Natural killer cell (primary cell): ENCODE data around the gene THEMIS2. TPM values are rescaled to one million over a fixed set of nuclear protein-coding genes. Genes with fewer than 3 reads are reported as not detected.

Experiments
- ATAC-seq, 3 donors: fragments of 150-1000 bp in 2 of 3; fragments of 200-7000 bp in 1 of 3; cut with Tn5 transposase; 1 replicate in 1 of 3; 2 replicates in 2 of 3; pipeline ENCODE4 v1.10.0; 2021; ENCODE audit warnings: mild to moderate bottlenecking in 2 of 3, moderate library complexity in 2 of 3
- DNase-seq, 2 donors: peaks; one replicate each; pipeline versions ENCODE4 v3.0.0 to v3.0.0-alpha.2; 2013 to 2021; ENCODE audit warnings: mixed read lengths in 1 of 2
- H3K27ac ChIP-seq: one replicate; pipeline ENCODE4 v1.5.1; 2013; ENCODE audit warnings: mild to moderate bottlenecking, low read length
- H3K27me3 ChIP-seq: one replicate; pipeline ENCODE4 v1.6.1; 2013; ENCODE audit warnings: low read length; ENCODE audit not compliant: control insufficient read depth, insufficient read depth
- H3K36me3 ChIP-seq: one replicate; pipeline ENCODE4 v1.6.1; 2013; ENCODE audit warnings: low read length; ENCODE audit not compliant: control insufficient read depth, insufficient read depth
- H3K4me1 ChIP-seq: one replicate; pipeline ENCODE4 v1.6.1; 2013; ENCODE audit warnings: low read length; ENCODE audit not compliant: control insufficient read depth, insufficient read depth
- H3K4me3 ChIP-seq: one replicate; pipeline ENCODE4 v1.5.1; 2013; ENCODE audit warnings: low read length
- H3K9me3 ChIP-seq: one replicate; pipeline ENCODE4 v1.6.1; 2013; ENCODE audit warnings: low read length; ENCODE audit not compliant: control insufficient read depth, insufficient read depth
- H3K27ac Mint-ChIP-seq, 2 donors: one replicate each; pipeline ENCODE4 v1.8.0; 2022; ENCODE audit warnings: mild to moderate bottlenecking in 2 of 2, mixed read lengths in 2 of 2, moderate library complexity in 1 of 2
- H3K27me3 Mint-ChIP-seq, 2 donors: one replicate each; pipeline ENCODE4 v1.8.0; 2022; ENCODE audit warnings: low read depth in 2 of 2, mixed read lengths in 2 of 2
- H3K36me3 Mint-ChIP-seq: one replicate; pipeline ENCODE4 v1.8.0; 2022; ENCODE audit warnings: mixed read lengths
- H3K4me1 Mint-ChIP-seq, 2 donors: one replicate each; pipeline ENCODE4 v1.8.0; 2022; ENCODE audit warnings: mixed read lengths in 2 of 2
- H3K4me3 Mint-ChIP-seq: one replicate; pipeline ENCODE4 v1.8.0; 2022; ENCODE audit warnings: mild to moderate bottlenecking, moderate library complexity, mixed read lengths
- H3K9me3 Mint-ChIP-seq, 2 donors: one replicate each; pipeline ENCODE4 v1.8.0; 2022; ENCODE audit warnings: mixed read lengths in 2 of 2
- CTCF ChIP-seq: fragments of 200-600 bp; IDR thresholded peaks from one replicate; pipeline ENCODE4 v1.8.0; 2022; ENCODE audit warnings: antibody characterized with exemption
- WGBS: methylation state at CpG from one replicate; pipeline ENCODE4 v1.1.7; 2013; ENCODE audit warnings: missing lambda C conversion rate; ENCODE audit not compliant: insufficient coverage; 5-methylcytosine and 5-hydroxymethylcytosine counted together
- intact Hi-C: fragments of 100-400 bp; cut with micrococcal nuclease; formaldehyde crosslinking; loops from one replicate; pipeline ENCODE4 v1.14.2; 2022
- total RNA-seq, 4 donors: library from RNA; stranded (reverse); fragments of 120-200 nt in 1 of 4; gene quantifications; one replicate each; pipeline versions ENCODE4 v1.2.3 to v1.2.4, GENCODE V29; 2013 to 2022

The THEMIS2 gene
- total RNA-seq, 3 donors from 2014 or later (not counting 1 experiment from before 2014, with no cell fraction given), result 104 to 234 (median 122) TPM

DNA sequence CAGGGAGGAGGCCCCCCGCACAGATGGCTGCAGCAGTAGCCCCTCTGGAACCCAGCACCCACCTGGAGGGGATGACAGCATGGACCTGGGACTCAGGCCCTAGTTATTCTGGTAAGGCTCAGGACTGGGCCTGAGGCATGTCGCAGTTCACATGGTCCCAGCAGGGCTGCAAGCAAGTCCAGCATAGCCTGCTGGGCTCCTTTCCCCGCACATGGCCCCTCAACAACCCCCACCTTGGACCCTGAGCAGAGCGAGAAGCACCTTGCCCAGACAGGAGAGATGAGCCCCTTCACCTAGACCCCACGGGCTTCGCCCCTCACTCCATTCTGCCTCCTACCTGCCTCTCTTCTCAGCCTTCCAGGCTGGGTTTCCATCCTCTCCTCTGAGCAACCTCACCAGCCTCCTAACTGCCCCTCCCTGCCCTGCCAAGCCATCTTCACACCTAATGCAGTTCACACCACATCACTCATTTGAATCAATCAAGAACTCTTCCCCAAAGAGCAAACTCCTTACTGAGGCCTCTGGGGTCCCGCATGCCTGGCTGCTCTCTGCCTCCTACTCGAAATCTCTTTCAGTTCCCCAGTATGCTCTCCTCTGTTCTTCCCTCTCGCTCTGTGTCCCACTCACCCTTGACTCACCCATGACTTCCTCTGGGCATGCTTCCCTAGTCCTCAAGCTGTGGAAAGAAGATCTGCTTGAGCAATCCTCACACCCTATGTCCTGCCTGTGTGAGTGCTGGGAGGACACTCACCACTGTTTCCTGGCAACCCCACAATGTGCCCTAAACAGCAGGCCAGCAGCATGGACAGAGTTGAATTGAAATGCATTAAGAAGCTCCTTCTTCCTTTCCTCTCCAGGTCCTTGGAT, 9.4 kb upstream of the THEMIS2 start:
- 86% methylated on average over 9 of the region's 9 CpGs for WGBS
- TF ChIP-seq CTCF, result no peak
- intact Hi-C loops, result no loop called here
- DNase-seq, result peak in 1 of 2 donors; percentile 27
- H3K36me3 ChIP-seq, result no peaks in the 10 kb centered on the region
- H3K9me3 ChIP-seq, result no peaks in the 10 kb centered on the region
- peaks cover 53% of the 10 kb centered on the region for H3K4me1 ChIP-seq
- no peak overlapping the region for H3K4me3 ChIP-seq
- peak; percentile 52 to 62 (median 55) for ATAC-seq
- no peaks in the 10 kb centered on the region for H3K27me3 ChIP-seq
- peak overlapping the region; percentile 35 for H3K27ac ChIP-seq
- Mint-ChIP-seq H3K4me1 (peaks cover 8 to 34% of the 10 kb centered on the region in 2 donors), H3K36me3 (no peaks in the 10 kb centered on the region), H3K27ac (peak overlapping the region; percentile 47 to 66), H3K4me3 (no peak overlapping the region), H3K9me3 (no peaks in the 10 kb centered on the region), H3K27me3 (no peaks in the 10 kb centered on the region)

GRCh38 chr1:27863538-27863915, 8.8 kb upstream of the THEMIS2 start:
- H3K27me3 ChIP-seq, result no peaks in the 10 kb centered on the region
- peak in 1 of 3 donors; percentile 43 for ATAC-seq
- Mint-ChIP-seq H3K9me3 (no peaks in the 10 kb centered on the region), H3K27me3 (no peaks in the 10 kb centered on the region), H3K36me3 (no peaks in the 10 kb centered on the region), H3K4me1 (peaks cover 9 to 30% of the 10 kb centered on the region in 2 donors), H3K4me3 (no peak overlapping the region), H3K27ac (peak overlapping the region; percentile 47 to 66)
- H3K9me3 ChIP-seq, result no peaks in the 10 kb centered on the region
- WGBS, result no CpG with 5 or more reads among the region's 1 CpG
- no peak for TF ChIP-seq CTCF
- peaks cover 53% of the 10 kb centered on the region for H3K4me1 ChIP-seq
- peak overlapping the region; percentile 35 for H3K27ac ChIP-seq
- no peaks in the 10 kb centered on the region for H3K36me3 ChIP-seq
- intact Hi-C loops, result no loop called here
- H3K4me3 ChIP-seq, result no peak overlapping the region
- no peak for DNase-seq

DNA sequence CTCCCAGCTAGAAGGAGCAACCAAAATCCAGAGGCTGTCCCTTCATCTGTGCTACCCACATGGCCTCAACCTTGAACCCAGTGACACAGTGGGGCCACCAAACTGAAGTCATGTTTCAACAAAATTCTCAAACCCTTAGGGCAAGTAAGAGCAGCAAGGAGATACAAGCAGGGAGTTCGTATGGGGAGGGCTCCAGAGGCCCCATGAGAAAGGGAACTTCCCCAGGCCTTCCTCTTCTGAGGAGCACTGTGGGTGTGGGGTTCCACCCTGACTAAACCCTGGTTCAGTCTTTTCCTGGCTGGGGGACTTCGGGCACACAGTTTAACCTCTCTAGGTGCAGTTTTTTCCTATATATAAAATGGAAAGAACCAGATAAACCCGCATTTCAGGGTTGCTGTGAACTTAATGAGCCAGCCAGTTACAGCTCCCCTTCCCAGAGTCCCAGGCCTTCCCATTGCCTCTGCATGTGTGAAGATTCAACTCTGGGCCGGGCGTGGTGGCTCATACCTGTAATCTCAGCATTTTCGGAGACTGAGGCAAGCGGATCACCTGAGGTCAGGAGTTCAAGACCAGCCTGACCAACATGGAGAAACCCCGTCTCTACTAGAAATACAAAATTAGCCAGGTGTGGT, 8.0 kb upstream of the THEMIS2 start:
- Mint-ChIP-seq H3K27ac (peak overlapping the region in 1 of 2 donors; percentile 42), H3K27me3 (no peaks in the 10 kb centered on the region), H3K9me3 (no peaks in the 10 kb centered on the region), H3K4me1 (peaks cover 17 to 31% of the 10 kb centered on the region in 2 donors), H3K4me3 (no peak overlapping the region), H3K36me3 (no peaks in the 10 kb centered on the region)
- 85% methylated on average over 7 of the region's 8 CpGs for WGBS
- no peaks in the 10 kb centered on the region for H3K9me3 ChIP-seq
- peak in 1 of 2 donors; percentile 66 for DNase-seq
- no peaks in the 10 kb centered on the region for H3K36me3 ChIP-seq
- no peak overlapping the region for H3K4me3 ChIP-seq
- no peak for TF ChIP-seq CTCF
- intact Hi-C loops, result no loop called here
- H3K27me3 ChIP-seq, result no peaks in the 10 kb centered on the region
- H3K27ac ChIP-seq, result peak overlapping the region; percentile 40
- H3K4me1 ChIP-seq, result peaks cover 57% of the 10 kb centered on the region
- peak in 1 of 3 donors; percentile 46 for ATAC-seq
